SK-N-SH treated with all-trans-retinoic acid at 6 μM for 48 hours (cell line): ENCODE results near the gene VPS51.

ENCODE experiments used
- ATAC-seq: fragments of 200-7000 bp; cut with Tn5 transposase; 3 replicates; pipeline ENCODE4 v1.9.1; 2020; ENCODE audit warnings: mild to moderate bottlenecking, moderate library complexity
- ARNTL ChIP-seq: fragments of 450-650 bp; formaldehyde crosslinking; IDR thresholded peaks from 2 replicates; pipeline ENCODE4 v1.5.0; 2020; ENCODE audit warnings: low read depth, mild to moderate bottlenecking, moderate library complexity, borderline replicate concordance
- BACH2 ChIP-seq: fragments of 250-450 bp; sonication (Bioruptor Pico); IDR thresholded peaks from 2 replicates; pipeline ENCODE4 v1.9.0; 2021; ENCODE audit warnings: mild to moderate bottlenecking, borderline replicate concordance
- CSDC2 ChIP-seq: fragments of 250-450 bp; sonication (Bioruptor Pico); IDR thresholded peaks from 2 replicates; pipeline ENCODE4 v1.5.0; 2020; ENCODE audit warnings: mild to moderate bottlenecking, moderate library complexity
- ESRRG ChIP-seq: fragments of 250-450 bp; sonication (Bioruptor Pico); IDR thresholded peaks from 2 replicates; pipeline ENCODE4 v1.6.1; 2021; ENCODE audit warnings: mild to moderate bottlenecking
- GLIS3 ChIP-seq: fragments of 250-450 bp; sonication (Bioruptor Pico); IDR thresholded peaks from 2 replicates; pipeline ENCODE4 v1.5.0; 2020; ENCODE audit warnings: mild to moderate bottlenecking, moderate library complexity
- ISL1 ChIP-seq: fragments of 250-450 bp; sonication (Bioruptor Pico); IDR thresholded peaks from 2 replicates; pipeline ENCODE4 v2.1.2; 2022; ENCODE audit warnings: mild to moderate bottlenecking, moderate library complexity
- OSR1 ChIP-seq: fragments of 250-450 bp; sonication (Bioruptor Pico); IDR thresholded peaks from 2 replicates; pipeline ENCODE4 v1.8.0; 2022; ENCODE audit warnings: moderate library complexity, mild to moderate bottlenecking, inconsistent platforms
- PATZ1 ChIP-seq: fragments of 250-450 bp; sonication (Bioruptor Pico); IDR thresholded peaks from 2 replicates; pipeline ENCODE4 v1.8.0; 2020; ENCODE audit warnings: mild to moderate bottlenecking, moderate library complexity, borderline replicate concordance
- PPARA ChIP-seq: fragments of 250-450 bp; sonication (Bioruptor Pico); IDR thresholded peaks from 2 replicates; pipeline ENCODE4 v1.5.0; 2020; ENCODE audit warnings: mild to moderate bottlenecking, borderline replicate concordance
- RARB ChIP-seq: fragments of 250-450 bp; sonication (Bioruptor Pico); IDR thresholded peaks from 2 replicates; pipeline ENCODE4 v1.8.0; 2021; ENCODE audit warnings: mild to moderate bottlenecking, moderate library complexity
- SNAI2 ChIP-seq: fragments of 250-450 bp; sonication (Bioruptor Pico); IDR thresholded peaks from 2 replicates; pipeline ENCODE4 v1.5.0; 2020; ENCODE audit warnings: mild to moderate bottlenecking, moderate library complexity
- TCF4 ChIP-seq: fragments of 250-450 bp; sonication (Bioruptor Pico); IDR thresholded peaks from 2 replicates; pipeline ENCODE4 v1.8.0; 2021; ENCODE audit warnings: mild to moderate bottlenecking, moderate library complexity, borderline replicate concordance
- TOX ChIP-seq: fragments of 250-450 bp; sonication (Bioruptor Pico); IDR thresholded peaks from 2 replicates; pipeline ENCODE4 v1.8.0; 2021; ENCODE audit warnings: mild to moderate bottlenecking, moderate library complexity, borderline replicate concordance
- ZC3H10 ChIP-seq: fragments of 250-450 bp; sonication (Bioruptor Pico); IDR thresholded peaks from 2 replicates; pipeline ENCODE4 v1.5.1; 2021; ENCODE audit warnings: mild to moderate bottlenecking, moderate library complexity
- ZFP3 ChIP-seq: fragments of 250-450 bp; sonication (Bioruptor Pico); IDR thresholded peaks from 2 replicates; pipeline ENCODE4 v1.5.0; 2020; ENCODE audit warnings: mild to moderate bottlenecking, moderate library complexity
- ZNF565 ChIP-seq: fragments of 450-650 bp; formaldehyde crosslinking; conservative IDR thresholded peaks from 2 replicates; pipeline ENCODE4 v1.5.0; 2020; ENCODE audit warnings: low read depth, mild to moderate bottlenecking, moderate library complexity
- ZNF70 ChIP-seq: fragments of 450-650 bp; formaldehyde crosslinking; IDR thresholded peaks from 2 replicates; pipeline ENCODE4 v1.5.0; 2020; ENCODE audit warnings: mild to moderate bottlenecking, moderate library complexity
- ZNF8 ChIP-seq: fragments of 450-650 bp; formaldehyde crosslinking; IDR thresholded peaks from 2 replicates; pipeline ENCODE4 v1.5.0; 2020; ENCODE audit warnings: mild to moderate bottlenecking, moderate library complexity
- TF ChIP-seq, protein P1 (sequence below): fragments of 250-450 bp; sonication (Bioruptor Pico); IDR thresholded peaks from 2 replicates; pipeline ENCODE4 v1.5.1; 2021; ENCODE audit warnings: mild to moderate bottlenecking, moderate library complexity
- TF ChIP-seq, protein P2 (sequence below): fragments of 250-450 bp; sonication (Bioruptor Pico); IDR thresholded peaks from 2 replicates; pipeline ENCODE4 v1.5.0; 2020; ENCODE audit warnings: mild to moderate bottlenecking, moderate library complexity
- TF ChIP-seq, protein P3 (sequence below): fragments of 250-450 bp; sonication (Bioruptor Pico); IDR thresholded peaks from 2 replicates; pipeline ENCODE4 v1.8.0; 2021; ENCODE audit warnings: low read depth, mild to moderate bottlenecking, moderate library complexity, borderline replicate concordance

VPS51 gene

DNA sequence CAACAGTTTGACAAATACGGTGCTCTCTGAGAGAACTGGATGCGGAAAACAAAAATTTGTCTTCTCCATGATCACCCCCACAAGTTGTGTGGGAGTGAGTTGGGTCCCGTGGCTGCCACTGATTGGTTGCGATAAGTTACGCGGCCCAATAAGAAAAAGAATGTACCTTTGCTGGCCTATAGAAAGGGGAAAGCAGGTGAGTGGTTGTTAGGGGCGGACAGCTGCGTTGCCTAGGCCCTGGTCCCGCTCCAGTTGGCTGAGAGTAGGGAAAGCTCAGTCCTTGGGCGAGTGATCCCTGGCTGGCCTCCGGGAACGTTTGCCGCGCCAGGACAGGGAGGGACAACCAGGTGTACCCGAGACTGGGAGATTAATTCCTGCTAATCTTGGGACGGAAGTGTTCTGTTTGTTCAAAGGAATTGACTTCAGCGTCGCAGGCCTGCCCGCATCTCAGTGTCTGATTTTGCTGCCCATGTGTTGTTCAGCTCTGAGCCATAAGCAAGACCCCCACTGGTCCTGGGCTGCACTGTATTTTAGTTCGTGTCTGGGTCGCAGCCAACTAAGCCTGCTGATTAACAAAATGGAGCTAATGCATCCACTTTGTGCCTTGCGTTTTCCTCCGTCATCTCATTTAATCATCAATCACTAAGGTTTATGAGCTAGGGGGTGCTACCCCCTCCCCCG, 39.1 kb downstream of the VPS51 start:
- no peak for TF ChIP-seq CSDC2 (CRISPR knock-in tag)
- TF ChIP-seq ZNF8, result no peak
- TF ChIP-seq SNAI2 (CRISPR knock-in tag), result no peak
- TF ChIP-seq ZNF70 (CRISPR knock-in tag), result no peak
- TF ChIP-seq, protein P1, sequence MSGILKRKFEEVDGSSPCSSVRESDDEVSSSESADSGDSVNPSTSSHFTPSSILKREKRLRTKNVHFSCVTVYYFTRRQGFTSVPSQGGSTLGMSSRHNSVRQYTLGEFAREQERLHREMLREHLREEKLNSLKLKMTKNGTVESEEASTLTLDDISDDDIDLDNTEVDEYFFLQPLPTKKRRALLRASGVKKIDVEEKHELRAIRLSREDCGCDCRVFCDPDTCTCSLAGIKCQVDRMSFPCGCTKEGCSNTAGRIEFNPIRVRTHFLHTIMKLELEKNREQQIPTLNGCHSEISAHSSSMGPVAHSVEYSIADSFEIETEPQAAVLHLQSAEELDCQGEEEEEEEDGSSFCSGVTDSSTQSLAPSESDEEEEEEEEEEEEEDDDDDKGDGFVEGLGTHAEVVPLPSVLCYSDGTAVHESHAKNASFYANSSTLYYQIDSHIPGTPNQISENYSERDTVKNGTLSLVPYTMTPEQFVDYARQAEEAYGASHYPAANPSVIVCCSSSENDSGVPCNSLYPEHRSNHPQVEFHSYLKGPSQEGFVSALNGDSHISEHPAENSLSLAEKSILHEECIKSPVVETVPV (CRISPR knock-in tag), result no peak
- TF ChIP-seq ZNF565, result no peak
- TF ChIP-seq, protein P2, sequence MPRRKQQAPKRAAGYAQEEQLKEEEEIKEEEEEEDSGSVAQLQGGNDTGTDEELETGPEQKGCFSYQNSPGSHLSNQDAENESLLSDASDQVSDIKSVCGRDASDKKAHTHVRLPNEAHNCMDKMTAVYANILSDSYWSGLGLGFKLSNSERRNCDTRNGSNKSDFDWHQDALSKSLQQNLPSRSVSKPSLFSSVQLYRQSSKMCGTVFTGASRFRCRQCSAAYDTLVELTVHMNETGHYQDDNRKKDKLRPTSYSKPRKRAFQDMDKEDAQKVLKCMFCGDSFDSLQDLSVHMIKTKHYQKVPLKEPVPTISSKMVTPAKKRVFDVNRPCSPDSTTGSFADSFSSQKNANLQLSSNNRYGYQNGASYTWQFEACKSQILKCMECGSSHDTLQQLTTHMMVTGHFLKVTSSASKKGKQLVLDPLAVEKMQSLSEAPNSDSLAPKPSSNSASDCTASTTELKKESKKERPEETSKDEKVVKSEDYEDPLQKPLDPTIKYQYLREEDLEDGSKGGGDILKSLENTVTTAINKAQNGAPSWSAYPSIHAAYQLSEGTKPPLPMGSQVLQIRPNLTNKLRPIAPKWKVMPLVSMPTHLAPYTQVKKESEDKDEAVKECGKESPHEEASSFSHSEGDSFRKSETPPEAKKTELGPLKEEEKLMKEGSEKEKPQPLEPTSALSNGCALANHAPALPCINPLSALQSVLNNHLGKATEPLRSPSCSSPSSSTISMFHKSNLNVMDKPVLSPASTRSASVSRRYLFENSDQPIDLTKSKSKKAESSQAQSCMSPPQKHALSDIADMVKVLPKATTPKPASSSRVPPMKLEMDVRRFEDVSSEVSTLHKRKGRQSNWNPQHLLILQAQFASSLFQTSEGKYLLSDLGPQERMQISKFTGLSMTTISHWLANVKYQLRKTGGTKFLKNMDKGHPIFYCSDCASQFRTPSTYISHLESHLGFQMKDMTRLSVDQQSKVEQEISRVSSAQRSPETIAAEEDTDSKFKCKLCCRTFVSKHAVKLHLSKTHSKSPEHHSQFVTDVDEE (CRISPR knock-in tag), result no peak
- no peak for TF ChIP-seq PATZ1 (CRISPR knock-in tag)
- no peak for TF ChIP-seq RARB (CRISPR knock-in tag)
- TF ChIP-seq TCF4, result no peak; the same call in 1 of the 2 replicates
- no peak for TF ChIP-seq BACH2 (CRISPR knock-in tag)
- TF ChIP-seq ISL1, result no peak
- ATAC-seq, result peak; percentile 91

DNA sequence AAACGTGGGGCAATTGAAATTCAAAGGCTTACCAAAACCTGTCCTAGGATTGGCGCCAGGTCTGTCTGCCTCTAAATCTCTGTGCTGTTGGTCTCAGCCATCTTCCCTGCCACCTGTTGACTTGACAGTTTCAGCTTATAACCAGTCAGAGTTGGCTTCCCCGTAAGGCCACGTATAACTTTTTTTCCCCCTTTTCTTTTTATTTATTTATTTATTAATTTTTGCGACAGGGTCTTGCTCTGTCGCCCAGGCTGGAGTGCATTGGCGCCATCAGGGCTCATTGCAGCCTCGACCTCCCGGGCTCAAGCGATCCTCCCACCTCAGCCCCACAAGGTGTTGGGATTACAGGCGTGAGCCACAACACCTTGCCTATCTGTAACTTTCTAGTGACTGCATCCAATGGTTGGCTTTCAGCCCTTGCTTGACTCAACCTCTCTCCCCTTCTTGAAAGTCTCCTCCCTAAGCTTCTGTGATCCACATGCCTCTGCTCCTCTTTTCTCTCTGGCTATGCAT, 39.7 kb downstream of the VPS51 start:
- TF ChIP-seq SNAI2 (CRISPR knock-in tag), result no peak
- TF ChIP-seq ARNTL (CRISPR knock-in tag), result no peak
- no peak for TF ChIP-seq ISL1
- no peak for TF ChIP-seq ESRRG (CRISPR knock-in tag)
- TF ChIP-seq, protein P2 (CRISPR knock-in tag), result no peak
- no peak for TF ChIP-seq ZFP3
- no peak for TF ChIP-seq TOX
- TF ChIP-seq PPARA (CRISPR knock-in tag), result no peak
- TF ChIP-seq ZNF70 (CRISPR knock-in tag), result no peak
- TF ChIP-seq ZC3H10, result no peak
- TF ChIP-seq PATZ1 (CRISPR knock-in tag), result no peak
- no peak for TF ChIP-seq OSR1
- TF ChIP-seq RARB (CRISPR knock-in tag), result no peak
- no peak for TF ChIP-seq ZNF565
- TF ChIP-seq ZNF8, result no peak
- TF ChIP-seq, protein P3, sequence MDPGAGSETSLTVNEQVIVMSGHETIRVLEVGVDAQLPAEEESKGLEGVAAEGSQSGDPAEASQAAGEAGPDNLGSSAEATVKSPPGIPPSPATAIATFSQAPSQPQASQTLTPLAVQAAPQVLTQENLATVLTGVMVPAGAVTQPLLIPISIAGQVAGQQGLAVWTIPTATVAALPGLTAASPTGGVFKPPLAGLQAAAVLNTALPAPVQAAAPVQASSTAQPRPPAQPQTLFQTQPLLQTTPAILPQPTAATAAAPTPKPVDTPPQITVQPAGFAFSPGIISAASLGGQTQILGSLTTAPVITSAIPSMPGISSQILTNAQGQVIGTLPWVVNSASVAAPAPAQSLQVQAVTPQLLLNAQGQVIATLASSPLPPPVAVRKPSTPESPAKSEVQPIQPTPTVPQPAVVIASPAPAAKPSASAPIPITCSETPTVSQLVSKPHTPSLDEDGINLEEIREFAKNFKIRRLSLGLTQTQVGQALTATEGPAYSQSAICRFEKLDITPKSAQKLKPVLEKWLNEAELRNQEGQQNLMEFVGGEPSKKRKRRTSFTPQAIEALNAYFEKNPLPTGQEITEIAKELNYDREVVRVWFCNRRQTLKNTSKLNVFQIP, result no peak
- TF ChIP-seq GLIS3 (CRISPR knock-in tag), result no peak
- TF ChIP-seq CSDC2 (CRISPR knock-in tag), result no peak
- ATAC-seq, result no peak
